KOPT-K1 (cell line): Measurements from ENCODE around the gene MBD4.
"Not testable (repeated sequence)": the region's sequence is repeated elsewhere in the genome, so short reads cannot be mapped to it uniquely, and the experiment has no call there.

Experiments
- H3K27ac ChIP-seq: fragments of 200-600 bp; sonication (generic); 2 replicates; pipeline ENCODE4 v1.5.1; 2016; ENCODE audit warnings: antibody characterized with exemption, mild to moderate bottlenecking, low read depth, low read length; ENCODE audit not compliant: poor library complexity, severe bottlenecking
- H3K36me3 ChIP-seq: fragments of 200-600 bp; sonication (generic); 2 replicates; pipeline ENCODE4 v1.5.1; 2017; ENCODE audit warnings: antibody characterized with exemption, mild to moderate bottlenecking, low read length, moderate library complexity; ENCODE audit not compliant: insufficient read depth
- H3K9me3 ChIP-seq: fragments of 200-600 bp; sonication (generic); 2 replicates; pipeline ENCODE4 v1.5.1; 2017; ENCODE audit warnings: antibody characterized with exemption, low read length, mild to moderate bottlenecking; ENCODE audit not compliant: insufficient read depth, poor library complexity, severe bottlenecking

Gene MBD4

GRCh38 chr3:129415830-129416229 is 23.9 kb downstream of the MBD4 start:
- H3K36me3 ChIP-seq, result no peaks in the 10 kb centered on the region
- H3K9me3 ChIP-seq, result no peaks in the 10 kb centered on the region
- H3K27ac ChIP-seq, result no peak overlapping the region

- no peak overlapping the region for H3K27ac ChIP-seq
- no peaks in the 10 kb centered on the region for H3K36me3 ChIP-seq
- H3K9me3 ChIP-seq, result no peaks in the 10 kb centered on the region
These were observed 24.4 kb downstream of the MBD4 start for GRCh38 chr3:129415378-129415777.

- no peak overlapping the region for H3K27ac ChIP-seq
- H3K9me3 ChIP-seq, result no peaks in the 10 kb centered on the region
- no peaks in the 10 kb centered on the region for H3K36me3 ChIP-seq
These were observed 25.9 kb downstream of the MBD4 start for GRCh38 chr3:129413687-129414506.

GRCh38 chr3:129413238-129413637 is 26.5 kb downstream of the MBD4 start:
- not testable (repeated sequence) for H3K27ac ChIP-seq, H3K9me3 ChIP-seq, H3K36me3 ChIP-seq

- H3K27ac ChIP-seq, result no peak overlapping the region
- no peaks in the 10 kb centered on the region for H3K36me3 ChIP-seq
- no peaks in the 10 kb centered on the region for H3K9me3 ChIP-seq
These were observed 27.1 kb downstream of the MBD4 start for GRCh38 chr3:129412542-129413198.

- H3K36me3 ChIP-seq, result no peaks in the 10 kb centered on the region
- H3K9me3 ChIP-seq, result no peaks in the 10 kb centered on the region
- H3K27ac ChIP-seq, result no peak overlapping the region
These were observed 28.8 kb downstream of the MBD4 start for GRCh38 chr3:129410971-129411370.

GRCh38 chr3:129409541-129409940 is 30.2 kb downstream of the MBD4 start:
- Histone ChIP-seq H3K9me3 (no peaks in the 10 kb centered on the region), H3K27ac (no peak overlapping the region), H3K36me3 (no peaks in the 10 kb centered on the region)

GRCh38 chr3:129404610-129405009 is 35.1 kb downstream of the MBD4 start:
- H3K27ac ChIP-seq, result no peak overlapping the region
- H3K36me3 ChIP-seq, result no peaks in the 10 kb centered on the region
- H3K9me3 ChIP-seq, result no peaks in the 10 kb centered on the region

GRCh38 chr3:129404130-129404529 is 35.6 kb downstream of the MBD4 start:
- H3K27ac ChIP-seq, result no peak overlapping the region
- no peaks in the 10 kb centered on the region for H3K36me3 ChIP-seq
- H3K9me3 ChIP-seq, result no peaks in the 10 kb centered on the region

- no peak overlapping the region for H3K27ac ChIP-seq
- no peaks in the 10 kb centered on the region for H3K9me3 ChIP-seq
- H3K36me3 ChIP-seq, result no peaks in the 10 kb centered on the region
These were observed 36.3 kb downstream of the MBD4 start for GRCh38 chr3:129403450-129403849.

GRCh38 chr3:129402616-129403015 is 37.1 kb downstream of the MBD4 start:
- H3K36me3 ChIP-seq, result no peaks in the 10 kb centered on the region
- H3K9me3 ChIP-seq, result no peaks in the 10 kb centered on the region
- H3K27ac ChIP-seq, result no peak overlapping the region

- Histone ChIP-seq H3K27ac (no peak overlapping the region), H3K9me3 (no peaks in the 10 kb centered on the region), H3K36me3 (peaks cover 1% of the 10 kb centered on the region; the same call in 1 of the 2 replicates)
These were observed 37.5 kb downstream of the MBD4 start for GRCh38 chr3:129402210-129402609.

GRCh38 chr3:129399895-129400357 is 39.8 kb downstream of the MBD4 start:
- Histone ChIP-seq H3K9me3 (no peaks in the 10 kb centered on the region), H3K27ac (peak overlapping the region; percentile 74), H3K36me3 (peaks cover 24% of the 10 kb centered on the region)

GRCh38 chr3:129399145-129399894 is 40.4 kb downstream of the MBD4 start:
- Histone ChIP-seq H3K9me3 (no peaks in the 10 kb centered on the region), H3K27ac (peak overlapping the region; percentile 74), H3K36me3 (peaks cover 30% of the 10 kb centered on the region)

GRCh38 chr3:129398803-129399144 is 41.0 kb downstream of the MBD4 start:
- peak overlapping the region; percentile 74 for H3K27ac ChIP-seq
- H3K36me3 ChIP-seq, result peaks cover 36% of the 10 kb centered on the region
- no peaks in the 10 kb centered on the region for H3K9me3 ChIP-seq
